ENCODE results near the gene GAPDH. TPM values are rescaled to one million over a fixed set of nuclear protein-coding genes. Genes with fewer than 3 reads are reported as not detected.
"Not testable (repeated sequence)": the region's sequence is repeated elsewhere in the genome, so short reads cannot be mapped to it uniquely, and the experiment has no call there.

Gene GAPDH
- total and polyA plus RNA-seq, 9 donors = 2,917 to 5,100 (median 4,217) TPM

GRCh38 chr12:6534695-6534944 lies 303 bp downstream of the GAPDH start:
- H3K27ac ChIP-seq (ENCODE audit: low read length) = peak overlapping the region; percentile 99
- H3K27me3 ChIP-seq (ENCODE audit: control insufficient read depth, insufficient read depth, low read length) = no peaks in the 10 kb centered on the region
- DNase-seq = no peak
- under 1% methylated on average over 10 of the region's 25 CpGs for WGBS (ENCODE audit: insufficient coverage)
- H3K9me3 ChIP-seq (replicated peaks; ENCODE audit: control insufficient read depth, low read depth, low read length) = no peaks in the 10 kb centered on the region
- H3K4me3 ChIP-seq (ENCODE audit: low read length) = peak overlapping the region; percentile 99
- H3K36me3 ChIP-seq (ENCODE audit: control insufficient read depth, insufficient read depth, low read length) = peaks cover 62% of the 10 kb centered on the region
- H3K4me1 ChIP-seq (ENCODE audit: control insufficient read depth, insufficient read depth, low read length) = peaks cover 58% of the 10 kb centered on the region

DNA sequence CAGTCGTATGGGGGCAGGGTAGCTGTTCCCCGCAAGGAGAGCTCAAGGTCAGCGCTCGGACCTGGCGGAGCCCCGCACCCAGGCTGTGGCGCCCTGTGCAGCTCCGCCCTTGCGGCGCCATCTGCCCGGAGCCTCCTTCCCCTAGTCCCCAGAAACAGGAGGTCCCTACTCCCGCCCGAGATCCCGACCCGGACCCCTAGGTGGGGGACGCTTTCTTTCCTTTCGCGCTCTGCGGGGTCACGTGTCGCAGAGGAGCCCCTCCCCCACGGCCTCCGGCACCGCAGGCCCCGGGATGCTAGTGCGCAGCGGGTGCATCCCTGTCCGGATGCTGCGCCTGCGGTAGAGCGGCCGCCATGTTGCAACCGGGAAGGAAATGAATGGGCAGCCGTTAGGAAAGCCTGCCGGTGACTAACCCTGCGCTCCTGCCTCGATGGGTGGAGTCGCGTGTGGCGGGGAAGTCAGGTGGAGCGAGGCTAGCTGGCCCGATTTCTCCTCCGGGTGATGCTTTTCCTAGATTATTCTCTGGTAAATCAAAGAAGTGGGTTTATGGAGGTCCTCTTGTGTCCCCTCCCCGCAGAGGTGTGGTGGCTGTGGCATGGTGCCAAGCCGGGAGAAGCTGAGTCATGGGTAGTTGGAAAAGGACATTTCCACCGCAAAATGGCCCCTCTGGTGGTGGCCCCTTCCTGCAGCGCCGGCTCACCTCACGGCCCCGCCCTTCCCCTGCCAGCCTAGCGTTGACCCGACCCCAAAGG lies 804 bp downstream of the GAPDH start:
- Histone ChIP-seq H3K27me3 (ENCODE audit: control insufficient read depth, insufficient read depth, low read length) (no peaks in the 10 kb centered on the region), H3K36me3 (ENCODE audit: control insufficient read depth, insufficient read depth, low read length) (peaks cover 62% of the 10 kb centered on the region), H3K4me3 (ENCODE audit: low read length) (peak overlapping the region; percentile 99), H3K4me1 (ENCODE audit: control insufficient read depth, insufficient read depth, low read length) (peaks cover 62% of the 10 kb centered on the region), H3K9me3 (replicated peaks; ENCODE audit: control insufficient read depth, low read depth, low read length) (no peaks in the 10 kb centered on the region), H3K27ac (ENCODE audit: low read length) (peak overlapping the region; percentile 99)
- peak; percentile 76 for DNase-seq
- under 1% methylated on average over 46 of the region's 52 CpGs for WGBS (ENCODE audit: insufficient coverage)

DNA sequence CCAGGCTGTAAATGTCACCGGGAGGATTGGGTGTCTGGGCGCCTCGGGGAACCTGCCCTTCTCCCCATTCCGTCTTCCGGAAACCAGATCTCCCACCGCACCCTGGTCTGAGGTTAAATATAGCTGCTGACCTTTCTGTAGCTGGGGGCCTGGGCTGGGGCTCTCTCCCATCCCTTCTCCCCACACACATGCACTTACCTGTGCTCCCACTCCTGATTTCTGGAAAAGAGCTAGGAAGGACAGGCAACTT lies 1.3 kb downstream of the GAPDH start:
- peak overlapping the region; percentile 99 for H3K4me3 ChIP-seq (ENCODE audit: low read length)
- no peak for DNase-seq
- peak overlapping the region; percentile 99 for H3K27ac ChIP-seq (ENCODE audit: low read length)
- H3K4me1 ChIP-seq (ENCODE audit: control insufficient read depth, insufficient read depth, low read length) = peaks cover 67% of the 10 kb centered on the region
- H3K27me3 ChIP-seq (ENCODE audit: control insufficient read depth, insufficient read depth, low read length) = no peaks in the 10 kb centered on the region
- H3K36me3 ChIP-seq (ENCODE audit: control insufficient read depth, insufficient read depth, low read length) = peaks cover 60% of the 10 kb centered on the region
- WGBS (ENCODE audit: insufficient coverage) = 0% methylated on average over 4 of the region's 6 CpGs
- no peaks in the 10 kb centered on the region for H3K9me3 ChIP-seq (replicated peaks; ENCODE audit: control insufficient read depth, low read depth, low read length)

- Histone ChIP-seq H3K4me3 (ENCODE audit: low read length) (peak overlapping the region; percentile 99), H3K36me3 (ENCODE audit: control insufficient read depth, insufficient read depth, low read length) (peaks cover 57% of the 10 kb centered on the region), H3K9me3 (replicated peaks; ENCODE audit: control insufficient read depth, low read depth, low read length) (no peaks in the 10 kb centered on the region), H3K27ac (ENCODE audit: low read length) (peak overlapping the region; percentile 99), H3K27me3 (ENCODE audit: control insufficient read depth, insufficient read depth, low read length) (no peaks in the 10 kb centered on the region), H3K4me1 (ENCODE audit: control insufficient read depth, insufficient read depth, low read length) (peaks cover 73% of the 10 kb centered on the region)
- no peak for DNase-seq
- 37% methylated on average over 2 of the region's 10 CpGs for WGBS (ENCODE audit: insufficient coverage)
These were observed 1.9 kb downstream of the GAPDH start for GRCh38 chr12:6535960-6536847.

GRCh38 chr12:6536894-6537579 lies 2.7 kb downstream of the GAPDH start:
- Histone ChIP-seq H3K36me3 (ENCODE audit: control insufficient read depth, insufficient read depth, low read length) (peaks cover 61% of the 10 kb centered on the region), H3K4me3 (ENCODE audit: low read length) (no peak overlapping the region), H3K27ac (ENCODE audit: low read length) (peak overlapping the region; percentile 99), H3K9me3 (replicated peaks; ENCODE audit: control insufficient read depth, low read depth, low read length) (no peaks in the 10 kb centered on the region), H3K4me1 (ENCODE audit: control insufficient read depth, insufficient read depth, low read length) (peaks cover 78% of the 10 kb centered on the region), H3K27me3 (ENCODE audit: control insufficient read depth, insufficient read depth, low read length) (no peaks in the 10 kb centered on the region)
- WGBS (ENCODE audit: insufficient coverage) = 57% methylated on average over 9 of the region's 19 CpGs
- DNase-seq = no peak

- Histone ChIP-seq H3K27ac (ENCODE audit: low read length) (peak overlapping the region; percentile 84), H3K4me1 (ENCODE audit: control insufficient read depth, insufficient read depth, low read length) (peaks cover 78% of the 10 kb centered on the region), H3K36me3 (ENCODE audit: control insufficient read depth, insufficient read depth, low read length) (peaks cover 65% of the 10 kb centered on the region)
- not testable (repeated sequence) for H3K4me3 ChIP-seq (ENCODE audit: low read length); H3K9me3 ChIP-seq (replicated peaks; ENCODE audit: control insufficient read depth, low read depth, low read length); H3K27me3 ChIP-seq (ENCODE audit: control insufficient read depth, insufficient read depth, low read length)
- peak; percentile 85 for DNase-seq
- WGBS (ENCODE audit: insufficient coverage) = 38% methylated on average over 11 of the region's 17 CpGs
These were observed 3.5 kb downstream of the GAPDH start for GRCh38 chr12:6537580-6538419.

DNA sequence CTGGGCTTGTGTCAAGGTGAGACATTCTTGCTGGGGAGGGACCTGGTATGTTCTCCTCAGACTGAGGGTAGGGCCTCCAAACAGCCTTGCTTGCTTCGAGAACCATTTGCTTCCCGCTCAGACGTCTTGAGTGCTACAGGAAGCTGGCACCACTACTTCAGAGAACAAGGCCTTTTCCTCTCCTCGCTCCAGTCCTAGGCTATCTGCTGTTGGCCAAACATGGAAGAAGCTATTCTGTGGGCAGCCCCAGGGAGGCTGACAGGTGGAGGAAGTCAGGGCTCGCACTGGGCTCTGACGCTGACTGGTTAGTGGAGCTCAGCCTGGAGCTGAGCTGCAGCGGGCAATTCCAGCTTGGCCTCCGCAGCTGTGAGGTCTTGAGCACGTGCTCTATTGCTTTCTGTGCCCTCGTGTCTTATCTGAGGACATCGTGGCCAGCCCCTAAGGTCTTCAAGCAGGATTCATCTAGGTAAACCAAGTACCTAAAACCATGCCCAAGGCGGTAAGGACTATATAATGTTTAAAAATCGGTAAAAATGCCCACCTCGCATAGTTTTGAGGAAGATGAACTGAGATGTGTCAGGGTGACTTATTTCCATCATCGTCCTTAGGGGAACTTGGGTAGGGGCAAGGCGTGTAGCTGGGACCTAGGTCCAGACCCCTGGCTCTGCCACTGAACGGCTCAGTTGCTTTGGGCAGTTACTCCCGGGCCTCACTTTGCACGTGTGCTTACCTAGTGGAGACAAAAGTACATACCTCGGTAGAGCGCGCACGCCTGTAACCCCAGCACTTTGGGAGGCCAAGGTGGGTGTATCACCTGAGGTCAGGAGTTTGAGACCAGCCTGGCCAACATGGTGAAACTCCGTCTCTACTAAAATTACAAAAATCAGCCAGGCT lies 4.3 kb downstream of the GAPDH start:
- Histone ChIP-seq H3K4me3 (ENCODE audit: low read length) (no peak overlapping the region), H3K4me1 (ENCODE audit: control insufficient read depth, insufficient read depth, low read length) (peaks cover 74% of the 10 kb centered on the region), H3K36me3 (ENCODE audit: control insufficient read depth, insufficient read depth, low read length) (peaks cover 70% of the 10 kb centered on the region), H3K27ac (ENCODE audit: low read length) (peak overlapping the region; percentile 84), H3K27me3 (ENCODE audit: control insufficient read depth, insufficient read depth, low read length) (no peaks in the 10 kb centered on the region), H3K9me3 (replicated peaks; ENCODE audit: control insufficient read depth, low read depth, low read length) (no peaks in the 10 kb centered on the region)
- DNase-seq = no peak
- WGBS (ENCODE audit: insufficient coverage) = 63% methylated on average over 18 of the region's 24 CpGs

- Histone ChIP-seq H3K4me3 (ENCODE audit: low read length) (no peak overlapping the region), H3K9me3 (replicated peaks; ENCODE audit: control insufficient read depth, low read depth, low read length) (no peaks in the 10 kb centered on the region), H3K27me3 (ENCODE audit: control insufficient read depth, insufficient read depth, low read length) (no peaks in the 10 kb centered on the region), H3K36me3 (ENCODE audit: control insufficient read depth, insufficient read depth, low read length) (peaks cover 72% of the 10 kb centered on the region), H3K27ac (ENCODE audit: low read length) (peak overlapping the region; percentile 84), H3K4me1 (ENCODE audit: control insufficient read depth, insufficient read depth, low read length) (peaks cover 70% of the 10 kb centered on the region)
- WGBS (ENCODE audit: insufficient coverage) = 85% methylated on average over 3 of the region's 5 CpGs
- no peak for DNase-seq
These were observed 5.0 kb downstream of the GAPDH start for GRCh38 chr12:6539314-6539682.

GRCh38 chr12:6539707-6540134 lies 5.4 kb downstream of the GAPDH start:
- Histone ChIP-seq H3K4me3 (ENCODE audit: low read length) (no peak overlapping the region), H3K9me3 (replicated peaks; ENCODE audit: control insufficient read depth, low read depth, low read length) (no peaks in the 10 kb centered on the region), H3K4me1 (ENCODE audit: control insufficient read depth, insufficient read depth, low read length) (peaks cover 70% of the 10 kb centered on the region), H3K36me3 (ENCODE audit: control insufficient read depth, insufficient read depth, low read length) (peaks cover 76% of the 10 kb centered on the region), H3K27me3 (ENCODE audit: control insufficient read depth, insufficient read depth, low read length) (no peaks in the 10 kb centered on the region), H3K27ac (ENCODE audit: low read length) (peak overlapping the region; percentile 43)
- DNase-seq = no peak
- 78% methylated on average over 10 of the region's 14 CpGs for WGBS (ENCODE audit: insufficient coverage)
